Activated naive CD8-positive, alpha-beta T cell treated with anti-CD3 and anti-CD28 coated beads, Interleukin-2, amount 50 U/mL, for 24 hours (primary cell): ENCODE data around the gene TNNI2.

Experiments used
- ATAC-seq: fragments of 150-1000 bp; cut with Tn5 transposase; one replicate; pipeline ENCODE4 v1.10.0; 2021
- DNase-seq: peaks from one replicate; pipeline ENCODE4 v3.0.0; 2021
- H3K27ac Mint-ChIP-seq: one replicate; pipeline ENCODE4 v1.8.0; 2021; ENCODE audit warnings: mild to moderate bottlenecking, mixed read lengths
- H3K27me3 Mint-ChIP-seq: one replicate; pipeline ENCODE4 v1.8.0; 2021; ENCODE audit warnings: mixed read lengths
- H3K36me3 Mint-ChIP-seq: one replicate; pipeline ENCODE4 v1.8.0; 2021; ENCODE audit warnings: low read depth, mixed read lengths
- H3K4me1 Mint-ChIP-seq: one replicate; pipeline ENCODE4 v1.8.0; 2021; ENCODE audit warnings: mixed read lengths
- H3K4me3 Mint-ChIP-seq: one replicate; pipeline ENCODE4 v1.8.0; 2021; ENCODE audit warnings: mild to moderate bottlenecking, moderate library complexity, mixed read lengths
- H3K9me3 Mint-ChIP-seq: one replicate; pipeline ENCODE4 v1.8.0; 2021; ENCODE audit warnings: mixed read lengths

TNNI2 gene

DNA sequence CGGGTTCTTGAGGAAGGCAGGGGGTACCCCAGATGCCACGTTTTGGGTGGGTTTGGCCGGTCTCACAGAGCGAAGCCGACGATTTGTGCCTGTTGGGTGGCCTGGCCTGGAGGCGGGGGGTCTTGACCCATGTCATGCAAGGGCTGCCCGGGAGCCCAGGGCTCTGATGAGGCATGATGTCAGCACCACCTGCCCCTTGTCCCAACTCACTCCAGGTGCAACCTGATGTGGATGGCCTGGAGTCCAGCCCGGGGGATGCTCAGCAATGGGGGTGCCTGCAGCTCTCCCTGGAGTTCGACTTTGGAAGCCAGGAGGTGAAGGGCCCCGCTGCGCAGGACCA is 3.1 kb upstream of the TNNI2 start:
- Mint-ChIP-seq H3K27ac (no peak overlapping the region), H3K27me3 (peaks cover 6% of the 10 kb centered on the region), H3K36me3 (no peaks in the 10 kb centered on the region), H3K9me3 (no peaks in the 10 kb centered on the region), H3K4me3 (no peak overlapping the region), H3K4me1 (peaks cover 7% of the 10 kb centered on the region)
- ATAC-seq (no peak), DNase-seq (no peak)

DNA sequence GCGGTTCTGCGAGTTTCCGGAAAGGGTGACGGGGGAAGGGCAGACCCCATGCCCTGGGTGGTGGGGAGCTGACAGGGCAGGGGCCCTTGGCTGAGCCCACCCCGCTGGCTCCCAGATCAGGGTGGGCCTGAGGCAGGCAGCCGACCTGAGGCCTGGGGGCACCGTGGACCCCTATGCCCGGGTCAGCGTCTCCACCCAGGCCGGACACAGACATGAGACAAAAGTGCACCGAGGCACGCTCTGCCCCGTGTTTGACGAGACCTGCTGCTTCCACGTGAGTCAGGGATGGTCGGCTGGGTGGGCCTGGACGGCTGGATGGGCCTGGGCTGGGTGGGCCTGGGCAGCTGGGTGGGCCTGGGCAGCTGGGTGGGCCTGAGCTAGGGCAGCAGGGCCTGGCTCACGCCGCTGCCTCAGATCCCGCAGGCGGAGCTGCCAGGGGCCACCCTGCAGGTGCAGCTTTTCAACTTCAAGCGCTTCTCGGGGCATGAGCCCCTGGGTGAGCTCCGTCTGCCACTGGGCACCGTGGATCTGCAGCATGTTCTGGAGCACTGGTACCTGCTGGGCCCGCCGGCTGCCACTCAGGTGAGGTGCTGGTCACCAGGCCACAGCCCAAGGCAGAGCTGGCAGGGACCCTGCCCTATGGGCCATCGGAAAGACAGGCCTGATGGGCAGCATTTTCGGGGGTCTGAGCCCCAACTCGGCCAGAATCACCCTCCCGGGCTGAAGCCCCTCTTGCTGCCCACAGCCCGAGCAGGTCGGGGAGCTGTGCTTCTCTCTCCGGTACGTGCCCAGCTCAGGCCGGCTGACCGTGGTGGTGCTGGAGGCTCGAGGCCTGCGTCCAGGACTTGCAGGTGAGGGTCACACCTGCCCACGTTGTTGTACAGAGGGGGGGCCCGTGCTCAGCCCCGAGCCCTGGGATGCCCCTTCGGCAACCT is 2.5 kb upstream of the TNNI2 start:
- no peaks in the 10 kb centered on the region for H3K36me3 Mint-ChIP-seq
- H3K9me3 Mint-ChIP-seq = no peaks in the 10 kb centered on the region
- ATAC-seq = no peak
- no peak overlapping the region for H3K4me3 Mint-ChIP-seq
- H3K4me1 Mint-ChIP-seq = peaks cover 7% of the 10 kb centered on the region
- no peak for DNase-seq
- H3K27me3 Mint-ChIP-seq = peaks cover 6% of the 10 kb centered on the region
- H3K27ac Mint-ChIP-seq = no peak overlapping the region

DNA sequence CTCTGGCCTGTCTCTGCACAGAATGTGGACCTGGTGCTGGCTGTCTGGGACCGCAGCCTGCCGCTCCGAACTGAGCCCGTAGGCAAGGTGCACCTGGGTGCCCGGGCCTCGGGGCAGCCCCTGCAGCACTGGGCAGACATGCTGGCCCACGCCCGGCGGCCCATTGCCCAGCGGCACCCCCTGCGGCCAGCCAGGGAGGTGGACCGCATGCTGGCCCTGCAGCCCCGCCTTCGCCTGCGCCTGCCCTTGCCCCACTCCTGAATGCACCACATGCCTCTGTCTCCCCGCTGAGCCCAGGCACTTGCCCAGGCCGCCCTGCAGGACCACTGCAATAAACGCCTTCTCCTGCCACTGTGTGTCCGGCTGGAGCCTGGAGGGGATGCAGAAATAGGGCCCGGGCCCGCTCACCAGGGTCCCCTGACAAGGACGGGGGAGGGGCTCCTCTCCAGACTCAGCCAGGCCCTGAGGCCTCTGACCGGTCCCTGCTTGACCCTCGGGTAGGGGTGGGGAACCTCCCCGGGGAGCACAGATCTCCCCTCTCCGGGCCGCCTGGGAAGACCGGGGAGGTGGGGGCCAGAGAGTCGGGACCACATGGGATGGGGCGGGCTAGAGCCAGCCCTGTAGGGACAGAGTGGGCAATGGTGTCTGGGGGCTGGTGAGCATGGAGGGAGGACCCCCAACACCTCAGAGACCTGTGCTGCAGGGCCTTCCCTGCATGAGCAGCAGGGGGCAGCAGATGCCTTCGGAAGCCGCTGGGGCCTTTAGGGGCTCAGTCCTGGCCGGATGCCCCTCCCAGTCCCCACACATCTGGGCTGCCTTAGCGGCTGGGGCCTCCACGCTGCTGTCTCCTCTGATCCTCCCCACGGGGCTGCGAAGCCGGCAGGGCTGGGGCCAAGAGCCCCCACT is 1.4 kb upstream of the TNNI2 start:
- Mint-ChIP-seq H3K27ac (no peak overlapping the region), H3K36me3 (no peaks in the 10 kb centered on the region), H3K27me3 (peaks cover 6% of the 10 kb centered on the region), H3K9me3 (no peaks in the 10 kb centered on the region), H3K4me1 (peaks cover 6% of the 10 kb centered on the region), H3K4me3 (no peak overlapping the region)
- DNase-seq = peak; percentile 89
- peak; percentile 83 for ATAC-seq

DNA sequence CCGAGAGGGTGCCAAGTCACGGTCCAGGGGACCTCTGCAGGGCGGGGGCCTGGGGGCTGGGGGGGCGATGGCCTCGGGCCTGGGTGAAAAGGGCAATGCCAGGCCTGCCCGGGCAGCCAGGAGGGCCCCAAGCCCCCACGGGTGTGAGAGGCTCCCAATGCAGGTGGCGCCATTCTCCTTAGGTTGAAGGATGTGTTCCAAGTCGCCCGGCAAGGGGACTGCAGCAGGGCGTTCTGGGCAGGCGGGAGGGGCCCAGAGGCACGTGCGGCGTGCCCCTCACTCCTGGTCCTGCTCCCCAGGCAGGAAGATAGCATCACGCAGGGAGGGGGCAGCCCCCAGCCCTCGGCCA is 730 bp upstream of the TNNI2 start:
- Mint-ChIP-seq H3K4me3 (no peak overlapping the region), H3K27me3 (peaks cover 6% of the 10 kb centered on the region), H3K27ac (no peak overlapping the region), H3K9me3 (no peaks in the 10 kb centered on the region), H3K36me3 (no peaks in the 10 kb centered on the region), H3K4me1 (peaks cover 8% of the 10 kb centered on the region)
- ATAC-seq (peak; percentile 5), DNase-seq (no peak)

GRCh38 chr11:1839204-1839923 is 583 bp downstream of the TNNI2 start:
- Mint-ChIP-seq H3K27ac (no peak overlapping the region), H3K36me3 (no peaks in the 10 kb centered on the region), H3K9me3 (no peaks in the 10 kb centered on the region), H3K4me3 (no peak overlapping the region), H3K27me3 (no peaks in the 10 kb centered on the region), H3K4me1 (peaks cover 21% of the 10 kb centered on the region)
- no peak for ATAC-seq
- DNase-seq = no peak

DNA sequence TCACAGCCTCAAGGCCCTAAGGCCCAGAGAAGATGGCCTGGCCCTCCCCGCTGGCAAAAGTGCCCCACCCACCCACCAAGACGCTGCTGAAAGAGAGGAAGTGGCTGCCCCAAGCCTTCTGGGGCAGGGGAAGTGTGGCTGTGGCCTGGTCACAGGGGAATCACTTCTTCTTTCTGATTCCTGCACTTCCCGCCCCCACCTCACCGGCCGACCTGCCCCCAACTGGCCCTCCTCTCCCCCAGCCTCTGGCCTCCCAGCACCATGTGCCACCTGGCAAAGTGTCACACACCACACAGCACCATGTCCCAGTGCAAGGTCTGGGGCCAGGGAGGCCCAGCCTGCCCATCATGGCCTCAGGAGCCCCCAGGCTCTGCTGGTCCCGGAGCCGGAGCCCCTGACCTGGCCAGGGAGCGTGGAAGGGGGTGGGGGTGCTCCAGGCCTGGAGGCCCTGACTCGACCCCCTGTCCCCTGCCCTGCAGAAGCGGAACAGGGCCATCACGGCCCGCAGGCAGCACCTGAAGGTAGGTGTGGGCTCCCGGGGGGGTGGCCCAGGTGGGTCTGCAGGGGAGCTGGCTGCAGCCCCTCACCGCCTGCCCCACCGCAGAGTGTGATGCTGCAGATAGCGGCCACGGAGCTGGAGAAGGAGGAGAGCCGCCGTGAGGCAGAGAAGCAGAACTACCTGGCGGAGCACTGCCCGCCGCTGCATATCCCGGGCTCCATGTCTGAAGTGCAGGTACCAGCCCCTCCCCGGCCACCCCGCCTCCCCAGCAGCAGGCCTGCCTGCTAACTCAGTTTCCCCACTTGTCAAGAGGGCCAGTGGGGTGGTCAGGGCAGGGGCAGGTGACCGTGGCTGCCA is 1.4 kb downstream of the TNNI2 start:
- Mint-ChIP-seq H3K36me3 (no peaks in the 10 kb centered on the region), H3K27me3 (no peaks in the 10 kb centered on the region), H3K4me3 (no peak overlapping the region), H3K9me3 (no peaks in the 10 kb centered on the region), H3K4me1 (peaks cover 29% of the 10 kb centered on the region), H3K27ac (no peak overlapping the region)
- DNase-seq = no peak
- ATAC-seq = peak; percentile 2

DNA sequence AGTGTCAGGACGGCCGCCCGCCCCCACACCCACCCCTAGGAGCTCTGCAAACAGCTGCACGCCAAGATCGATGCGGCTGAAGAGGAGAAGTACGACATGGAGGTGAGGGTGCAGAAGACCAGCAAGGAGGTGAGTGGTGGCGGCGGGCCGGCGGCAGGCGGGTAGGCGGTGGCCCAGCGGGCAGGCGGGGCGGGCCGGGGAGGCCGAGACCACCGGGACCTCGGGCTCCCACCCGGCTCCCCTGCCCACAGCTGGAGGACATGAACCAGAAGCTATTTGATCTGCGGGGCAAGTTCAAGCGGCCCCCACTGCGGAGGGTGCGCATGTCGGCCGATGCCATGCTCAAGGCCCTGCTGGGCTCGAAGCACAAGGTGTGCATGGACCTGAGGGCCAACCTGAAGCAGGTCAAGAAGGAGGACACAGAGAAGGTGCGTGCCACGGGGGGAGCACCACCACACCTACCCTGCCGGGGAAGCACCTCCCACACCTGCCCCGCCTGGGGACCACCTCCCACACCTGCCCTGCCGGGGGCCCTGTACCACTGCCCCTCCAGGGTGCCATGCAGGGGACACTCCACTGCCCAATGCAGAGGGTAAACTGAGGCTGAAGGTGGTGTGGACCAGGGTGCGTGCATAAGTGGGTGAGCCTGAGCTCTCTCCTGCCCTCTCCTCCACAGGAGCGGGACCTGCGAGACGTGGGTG is 2.1 kb downstream of the TNNI2 start:
- no peak for ATAC-seq
- no peaks in the 10 kb centered on the region for H3K36me3 Mint-ChIP-seq
- H3K9me3 Mint-ChIP-seq = no peaks in the 10 kb centered on the region
- H3K4me1 Mint-ChIP-seq = peaks cover 37% of the 10 kb centered on the region
- H3K4me3 Mint-ChIP-seq = no peak overlapping the region
- no peaks in the 10 kb centered on the region for H3K27me3 Mint-ChIP-seq
- DNase-seq = no peak
- H3K27ac Mint-ChIP-seq = no peak overlapping the region

- no peaks in the 10 kb centered on the region for H3K36me3 Mint-ChIP-seq
- no peak for ATAC-seq
- no peak for DNase-seq
- H3K4me3 Mint-ChIP-seq = no peak overlapping the region
- H3K27ac Mint-ChIP-seq = no peak overlapping the region
- no peaks in the 10 kb centered on the region for H3K9me3 Mint-ChIP-seq
- peaks cover 43% of the 10 kb centered on the region for H3K4me1 Mint-ChIP-seq
- no peaks in the 10 kb centered on the region for H3K27me3 Mint-ChIP-seq
Observed at GRCh38 chr11:1841511-1842148, 2.8 kb downstream of the TNNI2 start.

- no peak for ATAC-seq
- Mint-ChIP-seq H3K9me3 (no peaks in the 10 kb centered on the region), H3K4me1 (peaks cover 47% of the 10 kb centered on the region), H3K27me3 (no peaks in the 10 kb centered on the region), H3K27ac (no peak overlapping the region), H3K36me3 (no peaks in the 10 kb centered on the region), H3K4me3 (no peak overlapping the region)
- no peak for DNase-seq
Observed at GRCh38 chr11:1842149-1843097, 3.6 kb downstream of the TNNI2 start.

GRCh38 chr11:1843098-1843473 is 4.3 kb downstream of the TNNI2 start:
- no peaks in the 10 kb centered on the region for H3K9me3 Mint-ChIP-seq
- H3K4me1 Mint-ChIP-seq = peaks cover 51% of the 10 kb centered on the region
- no peak overlapping the region for H3K27ac Mint-ChIP-seq
- DNase-seq = no peak
- no peaks in the 10 kb centered on the region for H3K36me3 Mint-ChIP-seq
- no peaks in the 10 kb centered on the region for H3K27me3 Mint-ChIP-seq
- no peak overlapping the region for H3K4me3 Mint-ChIP-seq
- no peak for ATAC-seq

DNA sequence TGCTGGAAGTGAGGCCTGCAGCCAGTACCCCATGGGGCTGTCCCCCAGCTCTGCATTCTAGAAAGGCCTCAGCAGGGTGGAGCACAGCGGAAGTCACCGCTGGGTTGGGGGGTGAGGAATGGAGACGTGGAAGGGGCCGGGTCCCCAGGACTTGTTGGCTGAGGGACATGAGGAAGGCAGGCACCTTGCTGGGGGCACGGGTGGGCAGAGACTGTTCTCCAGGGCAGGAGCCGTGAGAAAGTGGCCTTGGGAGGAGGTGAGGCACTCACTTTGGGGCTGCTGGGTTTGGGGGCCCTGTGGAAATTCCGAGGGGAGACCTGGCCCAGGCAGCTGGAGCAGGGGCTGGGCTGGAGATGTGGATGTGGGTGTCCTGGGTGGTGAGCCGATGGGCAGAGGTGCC is 5.0 kb downstream of the TNNI2 start:
- Mint-ChIP-seq H3K9me3 (no peaks in the 10 kb centered on the region), H3K36me3 (no peaks in the 10 kb centered on the region), H3K4me1 (peaks cover 53% of the 10 kb centered on the region), H3K4me3 (peak overlapping the region; percentile 36), H3K27ac (no peak overlapping the region), H3K27me3 (no peaks in the 10 kb centered on the region)
- no peak for DNase-seq
- ATAC-seq = no peak
